PC-9 (cell line): ENCODE results near the gene ARFGAP3. TPM values are rescaled to one million over a fixed set of nuclear protein-coding genes. Genes with fewer than 3 reads are reported as not detected.

Source experiments
- BruUV-seq: library from RNA; stranded (reverse); fragments of 400-500 nt; replicated peaks from 2 replicates; lab custom pipeline; 2021; lab: Mats Ljungman, UMichigan
- CTCF ChIA-PET: fragments of 300-600 bp; sonication (Branson Sonifier 250); formaldehyde crosslinking; loops from one replicate; lab custom pipeline; 2022; ENCODE audit warnings: antibody characterized with exemption; lab: Charles Lee
- POLR2A ChIA-PET: fragments of 300-600 bp; sonication (Branson Sonifier 250); formaldehyde crosslinking; loops from one replicate; lab custom pipeline; 2022; ENCODE audit warnings: antibody characterized with exemption; ENCODE audit not compliant: unreplicated experiment; lab: Charles Lee
- DNase-seq, 2 experiments: peaks; one replicate each; pipeline versions ENCODE4 v3.0.0 to v3.0.0-alpha.2; 2015 to 2022; ENCODE audit warnings: mixed read lengths in 1 of 2
- H2AFZ ChIP-seq: fragments of 200-600 bp; sonication (generic); 2 replicates; pipeline ENCODE4 v1.8.1; 2017; ENCODE audit warnings: antibody characterized with exemption
- H3F3A ChIP-seq: fragments of 200-600 bp; sonication (generic); 2 replicates; pipeline ENCODE4 v1.8.1; 2017; ENCODE audit warnings: antibody characterized with exemption, mild to moderate bottlenecking, low read depth; ENCODE audit not compliant: insufficient read depth
- H3K27ac ChIP-seq: fragments of 200-600 bp; sonication (generic); 2 replicates; pipeline ENCODE4 v1.6.1; 2016; ENCODE audit warnings: mixed run types
- H3K27me3 ChIP-seq: fragments of 200-600 bp; sonication (generic); 2 replicates; pipeline ENCODE4 v1.6.1; 2016; ENCODE audit warnings: low read depth, mixed run types; ENCODE audit not compliant: insufficient read depth
- H3K36me3 ChIP-seq: fragments of 200-600 bp; sonication (generic); 2 replicates; pipeline ENCODE4 v1.6.1; 2016; ENCODE audit warnings: low read depth, mixed run types
- H3K4me1 ChIP-seq: fragments of 200-600 bp; sonication (generic); replicated peaks from 2 replicates; pipeline ENCODE4 v1.6.1; 2016; ENCODE audit warnings: mixed run types; ENCODE audit not compliant: insufficient read depth
- H3K4me2 ChIP-seq: fragments of 200-600 bp; sonication (generic); 2 replicates; pipeline ENCODE4 v1.6.1; 2017; ENCODE audit warnings: mixed run types
- H3K4me3 ChIP-seq: fragments of 200-600 bp; sonication (generic); 2 replicates; pipeline ENCODE4 v1.6.1; 2016; ENCODE audit warnings: mixed run types
- H3K79me2 ChIP-seq: fragments of 200-600 bp; sonication (generic); 2 replicates; pipeline ENCODE4 v1.6.1; 2017; ENCODE audit warnings: low read depth, mixed run types
- H3K9me2 ChIP-seq: fragments of 200-600 bp; sonication (generic); 2 replicates; pipeline ENCODE4 v1.8.1; 2017; ENCODE audit warnings: mild to moderate bottlenecking; ENCODE audit not compliant: insufficient read depth
- H3K9me3 ChIP-seq: fragments of 200-600 bp; sonication (generic); 2 replicates; pipeline ENCODE4 v1.8.1; 2016; ENCODE audit warnings: low read depth; ENCODE audit not compliant: insufficient read depth
- H4K20me1 ChIP-seq: fragments of 200-600 bp; sonication (generic); 2 replicates; pipeline ENCODE4 v1.8.1; 2017; ENCODE audit not compliant: insufficient read depth
- CTCF ChIP-seq: fragments of 200-600 bp; sonication (generic); conservative IDR thresholded peaks from 2 replicates; pipeline ENCODE4 v1.6.1; 2017; ENCODE audit warnings: mixed run types, antibody characterized with exemption, mild to moderate bottlenecking, moderate library complexity
- EZH2 ChIP-seq: fragments of 200-600 bp; sonication (generic); IDR thresholded peaks from 2 replicates; pipeline ENCODE4 v1.8.0; 2017; ENCODE audit warnings: antibody characterized with exemption, low read depth
- intact Hi-C: fragments of 100-400 bp; cut with micrococcal nuclease; formaldehyde crosslinking; loops from one replicate; pipeline ENCODE4 v1.10.0; 2022; ENCODE audit not compliant: unreplicated experiment
- total RNA-seq: library from RNA; stranded (reverse); gene quantifications from 2 replicates; pipeline ENCODE4 v1.2.3, GENCODE V29; 2021

Gene ARFGAP3
- total RNA-seq, 1 experiment from 2014 or later: 29.1 TPM

DNA sequence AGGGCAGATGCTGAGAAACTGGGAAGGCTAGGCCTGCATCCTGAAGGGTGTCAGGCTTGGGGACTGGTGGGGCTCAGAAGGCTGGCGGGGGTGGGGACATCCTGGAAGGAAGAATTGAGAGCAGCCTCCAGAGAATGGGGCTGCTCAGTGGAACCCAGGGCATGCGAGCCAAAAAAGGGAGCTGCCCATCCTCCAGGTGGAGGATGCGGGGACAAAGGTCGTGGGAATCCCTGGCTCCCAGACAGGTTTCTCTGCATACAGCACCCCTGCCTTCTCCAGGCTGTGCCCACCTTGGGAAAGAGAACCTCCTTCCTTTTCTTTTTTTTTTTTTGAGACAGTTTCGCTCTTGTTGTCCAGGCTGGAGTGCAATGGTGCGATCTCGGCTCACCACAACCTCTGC is 40.9 kb upstream of the ARFGAP3 start:
- H3K4me3 ChIP-seq: no peak overlapping the region
- H3K79me2 ChIP-seq: 0 out of 2 replicates have a peak, but pooled peaks cover 7% of the 10 kb centered on the region
- TF ChIP-seq EZH2 (no peak), CTCF (no peak)
- H2AFZ ChIP-seq: no peak overlapping the region
- BruUV-seq: no TSS peak
- no peaks in the 10 kb centered on the region; the same call in 1 of the 2 replicates for H3F3A ChIP-seq
- no peaks in the 10 kb centered on the region for H3K9me3 ChIP-seq
- intact Hi-C loops: no loop called here
- ChIA-PET POLR2A (interaction anchor here (0.6 kb wide), 1 partner anchor 224 kb away, joined by 3 read pairs; no protein-coding TSS in a partner anchor), CTCF (no interaction called here)
- peaks cover 10% of the 10 kb centered on the region; the same call in 1 of the 2 replicates for H3K36me3 ChIP-seq
- no peak overlapping the region for H3K4me2 ChIP-seq
- no peaks in the 10 kb centered on the region for H3K4me1 ChIP-seq
- H3K9me2 ChIP-seq: no peaks in the 10 kb centered on the region
- DNase-seq: no peak
- peaks cover 46% of the 10 kb centered on the region for H4K20me1 ChIP-seq
- H3K27me3 ChIP-seq: no peaks in the 10 kb centered on the region
- no peak overlapping the region for H3K27ac ChIP-seq

DNA sequence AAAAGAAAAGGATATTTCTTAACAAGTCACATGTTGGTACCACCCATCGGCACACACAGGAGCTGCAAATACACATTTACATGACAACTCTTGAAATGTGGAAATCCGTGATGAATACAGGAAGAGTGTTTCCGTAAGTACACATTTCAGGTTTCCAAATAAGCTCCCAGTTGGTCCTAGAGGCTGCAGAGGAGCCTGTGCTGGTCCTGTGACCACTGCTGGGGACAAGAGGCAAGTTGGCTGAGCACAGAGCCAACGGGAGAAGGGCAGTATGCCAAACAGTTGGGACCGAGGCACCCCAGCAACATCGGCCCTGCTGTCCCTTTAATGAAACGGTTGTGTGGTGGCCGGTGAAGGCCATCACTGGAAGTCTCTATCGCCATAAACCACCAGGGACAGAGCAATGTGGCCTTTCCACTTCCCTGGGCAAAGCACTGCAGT is 38.5 kb upstream of the ARFGAP3 start:
- Histone ChIP-seq H3K9me3 (no peaks in the 10 kb centered on the region), H3K4me3 (no peak overlapping the region), H3K36me3 (no peaks in the 10 kb centered on the region), H3K9me2 (no peaks in the 10 kb centered on the region), H2AFZ (no peak overlapping the region), H3K4me1 (no peaks in the 10 kb centered on the region), H3K27ac (no peak overlapping the region), H3K79me2 (no peaks in the 10 kb centered on the region), H3K4me2 (no peak overlapping the region), H4K20me1 (peaks cover 43% of the 10 kb centered on the region), H3K27me3 (no peaks in the 10 kb centered on the region), H3F3A (no peaks in the 10 kb centered on the region; the same call in 1 of the 2 replicates)
- POLR2A ChIA-PET: no interaction called here
- no TSS peak for BruUV-seq
- CTCF ChIA-PET: interaction anchor here (0.7 kb wide), 1 partner anchor 37 kb away, joined by 3 read pairs; no protein-coding TSS in a partner anchor
- intact Hi-C loops: no loop called here
- DNase-seq: no peak
- TF ChIP-seq CTCF (no peak), EZH2 (no peak)

DNA sequence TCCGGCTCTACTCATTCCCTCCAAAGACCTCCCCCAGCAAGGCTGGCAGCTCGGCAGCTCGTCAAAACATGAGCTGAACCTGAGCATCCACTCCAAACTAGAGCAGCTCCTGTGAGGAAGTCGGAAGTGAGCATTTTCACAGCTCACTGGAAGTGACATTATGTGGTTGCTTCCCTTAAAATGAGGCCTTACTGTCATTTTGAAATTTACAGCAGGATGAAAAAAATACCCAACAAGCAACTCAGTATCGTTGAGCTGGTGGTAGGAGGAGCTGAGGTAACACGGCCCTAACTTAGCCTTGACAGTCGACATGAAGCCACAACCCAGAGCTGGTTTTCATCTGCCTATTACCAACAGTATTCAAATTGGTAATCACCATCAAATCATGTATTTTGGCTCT is 38.0 kb upstream of the ARFGAP3 start:
- no peaks in the 10 kb centered on the region for H3K9me3 ChIP-seq
- ChIA-PET POLR2A (no interaction called here), CTCF (interaction anchor here (0.7 kb wide), 1 partner anchor 37 kb away, joined by 3 read pairs; no protein-coding TSS in a partner anchor)
- BruUV-seq: no TSS peak
- H3K27me3 ChIP-seq: no peaks in the 10 kb centered on the region
- peaks cover 3% of the 10 kb centered on the region; the same call in 1 of the 2 replicates for H3K36me3 ChIP-seq
- H4K20me1 ChIP-seq: peaks cover 43% of the 10 kb centered on the region
- TF ChIP-seq CTCF: no peak
- no peak for TF ChIP-seq EZH2
- H3K79me2 ChIP-seq: no peaks in the 10 kb centered on the region
- no peak overlapping the region for H3K4me2 ChIP-seq
- intact Hi-C loops: no loop called here
- H3K4me1 ChIP-seq: no peaks in the 10 kb centered on the region
- H3F3A ChIP-seq: no peaks in the 10 kb centered on the region; the same call in 1 of the 2 replicates
- H3K9me2 ChIP-seq: no peaks in the 10 kb centered on the region
- no peak overlapping the region for H3K27ac ChIP-seq
- no peak overlapping the region for H2AFZ ChIP-seq
- no peak overlapping the region for H3K4me3 ChIP-seq
- DNase-seq: no peak
